ENCODE measurements around the gene KLHL8. TPM values are rescaled to one million over a fixed set of nuclear protein-coding genes. Genes with fewer than 3 reads are reported as not detected.

KLHL8 gene
- total RNA-seq, 4 donors from 2014 or later: 9.4 to 18.7 (median 13.6) TPM

DNA sequence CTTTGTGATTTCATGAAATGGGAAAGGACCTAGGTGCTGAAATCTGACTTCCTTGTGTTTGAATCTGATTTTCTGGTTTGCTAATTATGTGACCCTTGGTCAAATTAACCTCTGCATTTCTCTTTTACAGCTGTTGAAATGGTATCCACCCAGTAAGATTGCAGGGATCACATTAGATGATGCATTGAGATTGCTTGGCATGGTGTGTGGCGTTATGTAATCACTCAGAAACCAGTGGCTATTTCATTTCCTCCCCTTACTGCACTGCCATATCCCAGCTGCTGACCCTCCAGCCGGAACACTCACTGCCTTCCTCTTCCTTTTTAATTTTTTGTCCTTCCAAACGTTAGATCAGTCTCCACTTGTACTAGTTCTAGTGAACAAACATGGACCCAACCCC, 79.0 kb downstream of the KLHL8 start:
- Histone ChIP-seq H3K4me1 (peaks cover 0 to 22% (median 8%) of the 10 kb centered on the region in 4 donors), H3K9me3 (no peaks in the 10 kb centered on the region), H3K36me3 (peaks cover 0 to 18% (median 1%) of the 10 kb centered on the region in 4 donors), H3K4me3 (no peak overlapping the region), H3K27ac (peak overlapping the region; percentile 50 to 67 (median 60)), H3K27me3 (no peaks in the 10 kb centered on the region)
- TF ChIP-seq POLR2AphosphoS5 (IDR thresholded peaks at IDR 0.05): peak; percentile 12 to 63 (median 30)
- TF ChIP-seq POLR2A (IDR thresholded peaks at IDR 0.05): no peak
- intact Hi-C loops (cut with DNase I; ENCODE audit: low total_unique reads): no loop called here
- peak; percentile 53 for DNase-seq
- in situ Hi-C loops (cut with MboI; ENCODE audit: low pct_ligation_motif_present in 1 of 4, low pct_unique_long_range_greater_than_20kb in 1 of 4, low sequenced_read_pairs in 3 of 4): loop anchor here in 1 of 4 donors (25.0 kb wide), 1 partner anchor 321 kb away; no protein-coding TSS in a partner anchor
- 13 to 32% methylated on average over 2 to 3 of the region's 3 CpGs for WGBS, 2 donors (ENCODE audit: low coverage in 1 of 2)

- in situ Hi-C loops (cut with MboI; ENCODE audit: low pct_ligation_motif_present in 1 of 4, low pct_unique_long_range_greater_than_20kb in 1 of 4, low sequenced_read_pairs in 3 of 4): loop anchor here in 1 of 4 donors (25.0 kb wide), 1 partner anchor 328 kb away; no protein-coding TSS in a partner anchor
- H3K27ac ChIP-seq: no peak overlapping the region
- H3K4me1 ChIP-seq: no peaks in the 10 kb centered on the region
- no peaks in the 10 kb centered on the region for H3K27me3 ChIP-seq
- peaks cover 0 to 74% (median 33%) of the 10 kb centered on the region in 4 donors for H3K36me3 ChIP-seq
- DNase-seq: no peak
- WGBS, 2 donors (ENCODE audit: low coverage in 1 of 2): 36 to 97% methylated on average over 2 to 3 of the region's 3 CpGs
- intact Hi-C loops (cut with DNase I; ENCODE audit: low total_unique reads): no loop called here
- H3K9me3 ChIP-seq: no peaks in the 10 kb centered on the region
- TF ChIP-seq POLR2AphosphoS5 (IDR thresholded peaks at IDR 0.05) (no peak), CTCF (IDR thresholded peaks at IDR 0.05) (no peak), EP300 (IDR thresholded peaks at IDR 0.05; ENCODE audit: low read depth) (no peak), POLR2A (IDR thresholded peaks at IDR 0.05) (no peak)
- H3K4me3 ChIP-seq: no peak overlapping the region
Observed at GRCh38 chr4:87134122-87134521, 86.3 kb downstream of the KLHL8 start.

DNA sequence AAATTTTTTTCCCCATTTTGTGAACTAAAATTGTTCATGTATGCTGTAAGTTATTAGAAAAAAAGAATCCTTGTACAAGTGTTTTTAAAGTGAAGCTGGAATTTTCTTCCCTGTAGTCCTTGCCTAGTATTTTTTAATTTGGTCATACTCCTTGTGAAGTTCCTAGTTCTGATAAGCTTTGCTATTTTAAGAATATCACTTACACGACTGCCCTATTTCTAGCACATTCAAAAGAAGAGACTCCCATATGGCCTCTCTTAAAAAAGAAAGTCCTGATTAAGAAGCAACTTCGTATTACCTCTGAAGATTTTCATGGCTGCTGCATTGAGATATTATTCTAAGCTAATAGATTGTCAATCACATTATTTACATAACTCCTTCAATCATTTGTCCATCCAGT, 87.2 kb downstream of the KLHL8 start:
- in situ Hi-C loops (cut with MboI; ENCODE audit: low pct_ligation_motif_present in 1 of 4, low pct_unique_long_range_greater_than_20kb in 1 of 4, low sequenced_read_pairs in 3 of 4) (loop anchor here in 1 of 4 donors (25.0 kb wide), 1 partner anchor 329 kb away; no protein-coding TSS in a partner anchor), intact Hi-C loops (cut with DNase I; ENCODE audit: low total_unique reads) (no loop called here)
- H3K27me3 ChIP-seq: no peaks in the 10 kb centered on the region
- TF ChIP-seq POLR2A (IDR thresholded peaks at IDR 0.05): no peak
- WGBS, 2 donors (ENCODE audit: low coverage in 1 of 2): 77 to 84% methylated on average over 2 of the region's 2 CpGs
- no peaks in the 10 kb centered on the region for H3K4me1 ChIP-seq
- no peak overlapping the region for H3K27ac ChIP-seq
- DNase-seq: no peak
- H3K4me3 ChIP-seq: no peak overlapping the region
- peaks cover 0 to 78% (median 37%) of the 10 kb centered on the region in 4 donors for H3K36me3 ChIP-seq
- no peaks in the 10 kb centered on the region for H3K9me3 ChIP-seq

DNA sequence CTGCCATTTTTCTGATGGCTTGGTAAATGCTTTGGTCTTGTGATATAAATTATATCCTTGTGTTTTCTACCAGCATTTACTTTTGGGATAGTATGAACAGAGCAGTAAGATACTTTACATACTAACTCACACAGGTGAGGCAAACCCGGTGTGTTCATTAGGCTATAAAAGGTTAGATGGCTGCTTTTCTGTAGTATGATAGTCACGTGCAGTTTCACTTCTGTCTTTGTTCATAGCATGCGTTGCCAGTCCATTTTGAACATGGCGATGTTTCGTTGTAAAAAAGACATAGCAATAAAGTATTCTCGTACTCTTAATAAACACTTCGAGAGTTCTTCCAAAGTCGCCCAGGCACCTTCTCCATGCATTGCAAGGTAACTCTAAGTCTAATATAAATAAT, 88.4 kb downstream of the KLHL8 start:
- H3K27me3 ChIP-seq: no peaks in the 10 kb centered on the region
- H3K4me3 ChIP-seq: no peak overlapping the region
- WGBS, 2 donors (ENCODE audit: low coverage in 1 of 2): 87 to 98% methylated on average over 8 of the region's 8 CpGs
- no peak for DNase-seq
- intact Hi-C loops (cut with DNase I; ENCODE audit: low total_unique reads) (no loop called here), in situ Hi-C loops (cut with MboI; ENCODE audit: low pct_ligation_motif_present in 1 of 4, low pct_unique_long_range_greater_than_20kb in 1 of 4, low sequenced_read_pairs in 3 of 4) (loop anchor here in 1 of 4 donors (25.0 kb wide), 1 partner anchor 330 kb away; no protein-coding TSS in a partner anchor)
- no peak overlapping the region for H3K27ac ChIP-seq
- TF ChIP-seq EP300 (IDR thresholded peaks at IDR 0.05; ENCODE audit: low read depth) (no peak), CTCF (IDR thresholded peaks at IDR 0.05) (no peak), POLR2A (IDR thresholded peaks at IDR 0.05) (no peak), POLR2AphosphoS5 (IDR thresholded peaks at IDR 0.05) (no peak)
- no peaks in the 10 kb centered on the region for H3K9me3 ChIP-seq
- no peaks in the 10 kb centered on the region for H3K4me1 ChIP-seq
- peaks cover 0 to 79% (median 42%) of the 10 kb centered on the region in 4 donors for H3K36me3 ChIP-seq

- Histone ChIP-seq H3K27ac (no peak overlapping the region), H3K9me3 (no peaks in the 10 kb centered on the region), H3K27me3 (no peaks in the 10 kb centered on the region), H3K36me3 (peaks cover 0 to 80% (median 41%) of the 10 kb centered on the region in 4 donors), H3K4me3 (no peak overlapping the region), H3K4me1 (no peaks in the 10 kb centered on the region)
- in situ Hi-C loops (cut with MboI; ENCODE audit: low pct_ligation_motif_present in 1 of 4, low pct_unique_long_range_greater_than_20kb in 1 of 4, low sequenced_read_pairs in 3 of 4) (loop anchor here in 1 of 4 donors (25.0 kb wide), 1 partner anchor 331 kb away; no protein-coding TSS in a partner anchor), intact Hi-C loops (cut with DNase I; ENCODE audit: low total_unique reads) (no loop called here)
- 94 to 100% methylated on average over 4 to 7 of the region's 7 CpGs for WGBS, 2 donors (ENCODE audit: low coverage in 1 of 2)
- no peak for DNase-seq
- TF ChIP-seq POLR2AphosphoS5 (IDR thresholded peaks at IDR 0.05) (no peak), POLR2A (IDR thresholded peaks at IDR 0.05) (no peak), EP300 (IDR thresholded peaks at IDR 0.05; ENCODE audit: low read depth) (no peak), CTCF (IDR thresholded peaks at IDR 0.05) (no peak)
Observed at GRCh38 chr4:87130985-87131703, 89.3 kb downstream of the KLHL8 start.

Data from transverse colon (tissue), 4 donors.